IPS DF 6.9 (cell line): ENCODE measurements around the gene PRKCE.
"Not testable (repeated sequence)": the region's sequence is repeated elsewhere in the genome, so short reads cannot be mapped to it uniquely, and the experiment has no call there.

ENCODE experiments used
- DNase-seq: peaks from one replicate; pipeline ENCODE4 v3.0.0-alpha.2; 2013; ENCODE audit warnings: low read depth, low spot score
- H3K27ac ChIP-seq: one replicate; pipeline ENCODE4 v1.5.1; 2013; ENCODE audit warnings: low read length, control low read depth
- H3K27me3 ChIP-seq: 2 replicates; pipeline ENCODE4 v1.6.1; 2013; ENCODE audit warnings: mild to moderate bottlenecking, low read length; ENCODE audit not compliant: control insufficient read depth, insufficient read depth
- H3K36me3 ChIP-seq: 2 replicates; pipeline ENCODE4 v1.6.1; 2013; ENCODE audit warnings: low read length; ENCODE audit not compliant: control insufficient read depth, insufficient read depth
- H3K4me1 ChIP-seq: 2 replicates; pipeline ENCODE4 v1.6.1; 2013; ENCODE audit warnings: low read length; ENCODE audit not compliant: control insufficient read depth, insufficient read depth
- H3K4me3 ChIP-seq: 2 replicates; pipeline ENCODE4 v1.5.1; 2013; ENCODE audit warnings: mild to moderate bottlenecking, low read length
- H3K9me3 ChIP-seq: 2 replicates; pipeline ENCODE4 v1.6.1; 2013; ENCODE audit warnings: low read length, inconsistent platforms; ENCODE audit not compliant: control insufficient read depth, insufficient read depth
- WGBS: extraction: QIAGEN DNeasy Blood & Tissue Kit; methylation state at CpG from one replicate; pipeline ENCODE4 v1.1.7; 2013; ENCODE audit warnings: mixed read lengths, missing lambda C conversion rate; ENCODE audit not compliant: insufficient read length, insufficient coverage; 5-methylcytosine and 5-hydroxymethylcytosine counted together

The PRKCE gene

DNA sequence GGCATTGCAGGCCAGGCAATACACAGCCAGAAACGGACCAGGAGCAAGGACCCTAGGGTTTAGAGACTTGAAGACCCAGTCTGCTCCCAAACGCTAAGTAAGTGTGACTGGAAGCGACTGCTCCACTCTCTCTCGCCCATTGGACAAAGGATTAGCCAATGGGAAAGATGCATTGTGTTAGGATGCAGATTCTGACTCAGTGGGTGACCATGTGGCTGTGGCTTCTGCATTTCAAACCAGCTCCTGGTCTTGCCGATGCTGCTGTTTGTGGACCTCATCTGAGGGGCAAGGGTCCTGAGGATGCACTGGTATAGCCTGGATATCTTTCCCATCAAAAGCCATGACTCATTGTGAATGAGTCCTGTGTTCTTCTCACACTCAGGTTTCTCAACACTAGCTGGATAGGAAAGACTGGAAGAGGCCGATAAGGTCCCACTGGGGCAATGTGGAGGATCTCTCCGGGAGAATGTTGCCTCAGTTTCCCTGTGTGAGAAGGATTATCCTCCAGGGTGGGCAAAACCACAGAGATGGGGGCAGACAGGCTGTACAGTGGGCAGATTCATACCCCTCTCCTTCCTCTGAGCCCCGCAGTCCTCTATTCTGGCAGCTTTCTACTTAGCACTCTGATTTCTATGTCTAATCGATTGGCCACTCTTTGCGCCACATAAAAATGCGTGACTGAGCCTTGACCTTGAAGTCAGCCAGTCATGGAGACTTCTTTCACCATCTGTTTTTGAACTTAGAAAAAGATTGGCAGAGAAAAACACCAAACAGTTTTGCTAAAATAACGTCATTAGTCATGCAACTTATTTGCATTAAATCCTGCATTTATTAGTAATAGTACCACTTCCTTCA, 257.1 kb downstream of the PRKCE start:
- no peak for DNase-seq
- WGBS = no CpG with 5 or more reads among the region's 12 CpGs
- no peak overlapping the region for H3K4me3 ChIP-seq
- no peaks in the 10 kb centered on the region for H3K36me3 ChIP-seq
- H3K4me1 ChIP-seq = 0 out of 2 replicates have a peak, but pooled peaks cover 1% of the 10 kb centered on the region
- H3K27me3 ChIP-seq = no peaks in the 10 kb centered on the region
- H3K27ac ChIP-seq = no peak overlapping the region
- H3K9me3 ChIP-seq = no peaks in the 10 kb centered on the region

DNA sequence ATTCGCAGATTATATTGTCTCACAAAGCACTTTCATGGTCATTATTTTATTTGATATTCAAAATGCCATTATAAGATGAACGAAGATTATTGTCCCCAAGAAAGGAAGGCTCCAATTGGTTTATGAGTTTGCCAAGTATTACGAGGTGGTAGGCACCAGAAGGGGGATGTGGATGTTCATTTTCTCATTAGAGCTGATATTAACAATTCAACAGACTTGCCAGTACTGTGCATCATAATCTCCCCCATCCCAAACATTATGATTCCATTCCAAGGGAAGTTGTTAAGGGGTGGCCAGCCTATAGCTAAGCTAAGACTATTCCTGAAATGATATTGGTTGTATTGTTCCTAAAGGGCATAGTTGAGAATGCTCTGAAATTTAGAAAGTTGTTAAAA, 257.7 kb downstream of the PRKCE start:
- Histone ChIP-seq H3K4me1 (0 out of 2 replicates have a peak, but pooled peaks cover 1% of the 10 kb centered on the region), H3K36me3 (no peaks in the 10 kb centered on the region), H3K27me3 (no peaks in the 10 kb centered on the region), H3K9me3 (no peaks in the 10 kb centered on the region), H3K27ac (no peak overlapping the region), H3K4me3 (no peak overlapping the region)
- DNase-seq = no peak
- no CpG with 5 or more reads among the region's 3 CpGs for WGBS

DNA sequence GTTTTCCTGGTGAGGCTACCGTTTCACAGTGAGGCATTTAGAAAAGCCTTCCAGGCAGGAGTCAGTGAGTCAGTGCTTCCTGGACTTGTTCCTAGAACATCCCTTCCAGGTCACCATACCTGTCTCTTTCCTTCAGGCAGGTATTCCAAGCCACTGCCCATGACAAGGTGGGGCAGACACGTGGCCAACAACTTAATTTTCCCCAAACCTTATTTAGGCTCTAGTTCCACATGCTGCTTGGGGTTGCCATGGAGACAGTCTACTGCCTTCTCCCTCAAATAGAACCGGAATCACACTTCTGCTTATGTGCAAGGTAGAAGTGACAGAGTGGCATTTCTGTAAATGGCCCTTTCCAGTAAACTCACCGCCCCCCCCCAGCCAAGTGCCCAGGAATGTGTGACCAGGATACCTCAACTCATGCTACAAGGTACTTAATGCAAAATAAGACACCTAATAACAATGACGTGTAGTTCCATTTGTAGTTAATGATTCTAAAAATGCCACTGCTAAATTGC, 258.3 kb downstream of the PRKCE start:
- H3K36me3 ChIP-seq = no peaks in the 10 kb centered on the region
- no peak for DNase-seq

DNA sequence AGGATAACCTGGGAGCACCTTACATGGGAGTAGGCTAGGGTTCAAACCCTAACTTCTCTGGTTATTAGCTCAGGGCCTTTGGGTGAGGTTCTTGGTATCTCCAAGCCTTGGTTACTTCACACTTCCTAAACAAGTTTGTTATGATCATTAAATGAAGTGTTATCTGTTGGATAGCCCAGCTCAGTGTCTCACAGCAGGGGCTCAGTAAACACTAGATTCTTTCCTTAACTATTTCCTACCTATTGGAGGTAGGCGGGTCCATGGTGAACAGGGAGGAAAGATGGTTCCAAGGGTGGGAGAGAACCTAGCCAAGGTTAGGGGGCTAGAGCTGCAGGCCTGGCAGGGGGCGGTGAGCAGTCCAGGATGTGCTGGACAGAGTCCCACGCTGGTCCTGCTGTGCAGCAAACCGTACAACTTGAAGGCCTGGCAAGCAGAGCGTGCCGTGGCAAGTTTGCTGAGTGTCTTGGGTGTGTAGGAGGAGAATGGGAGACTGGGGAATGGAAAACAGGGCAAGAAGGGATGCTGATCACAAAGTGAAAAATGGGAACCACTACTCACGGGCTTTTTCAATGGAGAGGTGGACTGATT, 259.1 kb downstream of the PRKCE start:
- H3K4me3 ChIP-seq = no peak overlapping the region
- WGBS = no CpG with 5 or more reads among the region's 7 CpGs
- no peak overlapping the region for H3K27ac ChIP-seq
- no peaks in the 10 kb centered on the region for H3K36me3 ChIP-seq
- H3K9me3 ChIP-seq = no peaks in the 10 kb centered on the region
- 0 out of 2 replicates have a peak, but pooled peaks cover 1% of the 10 kb centered on the region for H3K4me1 ChIP-seq
- DNase-seq = no peak
- no peaks in the 10 kb centered on the region for H3K27me3 ChIP-seq

More for the DNA sequence above, 258.3 kb downstream of the PRKCE start:
- Histone ChIP-seq H3K4me3 (no peak overlapping the region), H3K27me3 (no peaks in the 10 kb centered on the region), H3K9me3 (no peaks in the 10 kb centered on the region), H3K4me1 (0 out of 2 replicates have a peak, but pooled peaks cover 1% of the 10 kb centered on the region), H3K27ac (no peak overlapping the region)
- WGBS = no CpG with 5 or more reads among the region's 5 CpGs

DNA sequence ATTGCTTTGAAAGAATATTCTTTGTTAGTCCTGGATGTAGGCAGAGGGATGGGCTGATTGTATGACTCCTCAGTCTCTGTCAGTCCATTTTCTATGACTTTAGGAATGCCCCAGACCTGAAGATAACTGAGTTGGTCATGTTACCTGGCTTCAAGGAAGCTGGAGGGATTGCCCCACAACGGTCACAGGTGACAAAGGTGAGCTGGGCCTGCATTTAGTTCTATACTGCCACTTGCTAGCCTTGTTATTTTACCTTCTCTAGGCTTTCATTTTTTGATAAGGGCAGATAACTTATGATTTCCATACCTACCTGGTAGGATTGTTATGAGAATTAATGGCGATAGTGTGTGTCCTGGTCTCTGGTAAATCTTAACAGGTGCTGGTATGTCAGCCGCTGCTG, 260.1 kb downstream of the PRKCE start:
- Histone ChIP-seq H3K9me3 (no peaks in the 10 kb centered on the region), H3K4me1 (0 out of 2 replicates have a peak, but pooled peaks cover 1% of the 10 kb centered on the region), H3K27me3 (no peaks in the 10 kb centered on the region), H3K27ac (no peak overlapping the region), H3K4me3 (no peak overlapping the region), H3K36me3 (no peaks in the 10 kb centered on the region)
- WGBS = no CpG with 5 or more reads among the region's 3 CpGs
- DNase-seq = no peak

DNA sequence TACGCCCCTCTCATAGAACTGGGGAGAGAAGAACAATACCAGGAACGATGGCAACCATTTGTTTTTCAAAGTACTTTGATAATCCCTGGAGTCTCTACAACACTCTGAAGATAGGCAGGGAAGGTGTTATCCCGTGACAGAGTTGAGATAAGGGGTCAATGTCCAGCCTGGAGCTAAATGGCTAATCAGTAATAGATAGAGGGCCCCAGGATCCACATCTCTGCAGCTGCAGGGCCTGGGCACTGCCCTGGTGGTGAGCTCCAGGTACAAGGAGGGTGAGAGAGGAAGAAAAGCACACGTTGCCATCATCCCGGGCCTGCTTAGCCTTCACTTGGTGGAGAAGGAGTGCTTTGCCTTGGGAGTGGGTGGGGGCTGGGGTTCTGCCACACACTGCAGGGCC, 260.6 kb downstream of the PRKCE start:
- Histone ChIP-seq H3K4me1 (0 out of 2 replicates have a peak, but pooled peaks cover 1% of the 10 kb centered on the region), H3K9me3 (no peaks in the 10 kb centered on the region), H3K27me3 (no peaks in the 10 kb centered on the region), H3K27ac (no peak overlapping the region), H3K4me3 (no peak overlapping the region), H3K36me3 (no peaks in the 10 kb centered on the region)
- no CpG with 5 or more reads among the region's 5 CpGs for WGBS
- no peak for DNase-seq

DNA sequence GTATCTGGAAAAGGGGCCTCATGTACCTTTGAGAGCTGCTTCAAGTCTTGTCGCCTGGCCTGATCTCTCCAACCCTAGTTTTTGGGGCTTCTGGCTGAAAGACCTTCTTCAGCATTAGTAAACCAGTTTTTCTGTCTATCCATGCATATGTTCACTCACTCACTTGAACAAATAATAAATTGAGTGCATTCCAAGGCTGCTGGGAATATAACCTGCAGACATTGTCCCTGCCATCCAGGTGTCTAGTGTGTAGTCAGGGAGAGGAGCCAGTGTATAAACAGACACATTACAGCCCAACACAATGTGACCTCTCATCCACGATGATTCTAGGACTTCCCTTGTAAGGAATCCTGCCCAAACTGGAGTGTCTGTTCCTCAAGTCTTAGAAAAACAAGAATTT, 262.1 kb downstream of the PRKCE start:
- no peaks in the 10 kb centered on the region for H3K9me3 ChIP-seq
- no peaks in the 10 kb centered on the region for H3K36me3 ChIP-seq
- DNase-seq = no peak
- no CpG with 5 or more reads among the region's 2 CpGs for WGBS
- H3K27me3 ChIP-seq = no peaks in the 10 kb centered on the region
- H3K27ac ChIP-seq = no peak overlapping the region
- H3K4me3 ChIP-seq = no peak overlapping the region
- H3K4me1 ChIP-seq = no peaks in the 10 kb centered on the region

DNA sequence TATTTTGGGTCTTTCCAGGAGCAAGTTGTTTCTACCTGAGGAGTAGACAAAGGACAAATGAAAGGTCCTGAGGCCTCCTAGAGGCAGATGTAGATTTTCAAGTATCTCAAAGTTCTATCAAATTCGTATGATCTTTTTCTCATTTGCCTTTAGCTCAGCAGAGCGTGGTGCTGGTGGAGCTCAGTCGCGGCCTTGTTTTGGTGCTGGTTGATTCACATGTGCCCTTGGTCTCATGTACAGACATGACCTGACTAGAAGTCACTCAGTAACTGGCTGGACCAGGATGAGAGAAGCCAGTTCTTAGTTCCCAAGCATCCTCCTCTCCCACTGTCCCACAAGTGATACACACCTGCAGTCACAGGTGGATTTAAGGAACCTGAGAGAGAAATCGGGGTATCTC, 264.0 kb downstream of the PRKCE start:
- WGBS = no CpG with 5 or more reads among the region's 5 CpGs
- Histone ChIP-seq H3K4me3 (no peak overlapping the region), H3K4me1 (no peaks in the 10 kb centered on the region), H3K27ac (no peak overlapping the region), H3K9me3 (no peaks in the 10 kb centered on the region), H3K36me3 (no peaks in the 10 kb centered on the region), H3K27me3 (no peaks in the 10 kb centered on the region)
- DNase-seq = no peak

DNA sequence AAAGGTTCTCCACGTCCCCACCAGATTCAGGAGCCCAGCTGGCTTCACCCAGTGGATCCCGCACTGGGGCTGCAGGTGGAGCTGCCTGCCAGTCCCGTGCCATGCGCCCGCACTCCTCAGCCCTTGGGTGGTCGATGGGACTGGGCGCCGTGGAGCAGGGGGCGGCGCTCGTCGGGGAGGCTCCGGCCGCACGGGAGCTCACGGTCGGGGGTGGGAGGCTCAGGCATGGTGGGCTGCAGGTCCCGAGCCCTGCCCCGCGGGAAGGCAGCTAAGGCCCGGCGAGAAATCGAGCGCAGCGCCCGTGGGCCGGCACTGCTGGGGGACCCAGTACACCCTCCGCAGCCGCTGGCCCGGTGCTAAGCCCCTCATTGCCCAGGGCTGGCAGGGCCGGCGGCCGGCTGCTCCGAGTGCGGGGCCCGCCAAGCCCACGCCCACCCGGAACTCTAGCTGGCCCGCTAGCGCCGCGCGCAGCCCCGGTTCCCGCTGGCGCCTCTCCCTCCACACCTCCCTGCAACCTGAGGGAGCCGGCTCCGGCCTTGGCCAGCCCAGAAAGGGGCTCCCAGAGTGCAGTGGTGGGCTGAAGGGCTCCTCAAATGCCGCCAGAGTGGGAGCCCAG, 266.2 kb downstream of the PRKCE start:
- not testable (repeated sequence) for H3K36me3 ChIP-seq, H3K9me3 ChIP-seq, H3K27ac ChIP-seq, H3K4me3 ChIP-seq, H3K27me3 ChIP-seq, H3K4me1 ChIP-seq, DNase-seq
- no CpG with 5 or more reads among the region's 49 CpGs for WGBS

DNA sequence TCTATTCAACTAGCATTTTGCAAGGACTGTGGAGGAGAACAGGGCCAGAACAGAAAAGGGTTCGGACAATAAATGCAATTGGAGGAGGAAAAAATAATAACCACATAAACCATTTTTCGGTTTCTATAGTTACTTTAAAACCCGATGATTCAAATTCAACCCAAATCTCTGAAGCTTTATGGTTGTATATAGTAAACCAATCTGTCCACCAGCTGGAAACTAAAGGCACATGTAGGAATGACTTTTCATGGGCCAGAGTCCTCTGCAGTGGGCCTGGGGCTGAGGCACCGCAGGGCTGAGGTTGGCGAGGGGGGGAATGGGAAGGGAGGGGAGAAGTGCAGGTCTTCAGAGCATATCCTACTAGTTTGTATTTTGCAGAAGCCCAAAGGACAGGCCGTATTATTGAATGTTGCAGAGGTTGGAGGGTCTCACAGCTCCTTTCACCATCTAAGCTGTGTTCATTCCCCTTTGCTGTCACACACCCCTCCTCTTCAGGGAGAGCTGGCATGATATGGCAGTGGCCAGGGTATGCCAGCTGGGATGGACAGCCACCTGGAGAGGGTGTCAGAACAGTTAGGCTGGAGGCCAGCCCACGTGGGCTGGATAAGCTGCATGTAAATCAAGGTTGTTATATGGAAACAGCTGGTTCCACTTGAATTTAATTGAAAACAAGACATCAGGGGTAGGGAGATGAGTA, 267.1 kb downstream of the PRKCE start:
- DNase-seq = no peak
- Histone ChIP-seq H3K27me3 (no peaks in the 10 kb centered on the region), H3K4me1 (no peaks in the 10 kb centered on the region), H3K36me3 (no peaks in the 10 kb centered on the region), H3K9me3 (no peaks in the 10 kb centered on the region), H3K27ac (no peak overlapping the region), H3K4me3 (no peak overlapping the region)
- WGBS = no CpG with 5 or more reads among the region's 7 CpGs
